Ascending aorta (tissue), 2 donors: Measurements from ENCODE around the gene YPEL1. TPM values are rescaled to one million over a fixed set of nuclear protein-coding genes. Genes with fewer than 3 reads are reported as not detected.

ENCODE experiments used
- DNase-seq, 2 donors: peaks; one replicate each; pipeline ENCODE4 v3.0.0-alpha.2; 2019; ENCODE audit warnings: low spot score in 2 of 2
- H3K27ac ChIP-seq, 2 donors: fragments of 200-600 bp; sonication (generic); one replicate each; pipeline ENCODE4 v1.5.1; 2016 to 2017; ENCODE audit warnings: mild to moderate bottlenecking in 1 of 2
- H3K27me3 ChIP-seq: fragments of 200-600 bp; sonication (generic); one replicate; pipeline ENCODE4 v1.5.1; 2017
- H3K36me3 ChIP-seq, 2 donors: fragments of 200-600 bp; sonication (generic); one replicate each; pipeline ENCODE4 v1.5.1; 2016
- H3K4me1 ChIP-seq, 2 donors: fragments of 200-600 bp; sonication (generic); one replicate each; pipeline ENCODE4 v1.5.1; 2016 to 2017; ENCODE audit warnings: mild to moderate bottlenecking in 1 of 2
- H3K4me3 ChIP-seq, 2 donors: fragments of 200-600 bp; sonication (generic); one replicate each; pipeline ENCODE4 v1.5.1; 2016 to 2017; ENCODE audit warnings: mild to moderate bottlenecking in 1 of 2
- H3K9me3 ChIP-seq, 2 donors: fragments of 200-600 bp; sonication (generic); one replicate each; pipeline ENCODE4 v1.5.1; 2016
- CTCF ChIP-seq, 3 experiments: fragments of 200-600 bp in 2 of 3; fragments of 450-650 bp in 1 of 3; sonication (generic) in 2 of 3; IDR thresholded peaks; one replicate each; pipeline ENCODE4 v1.5.1; 2016 to 2019; ENCODE audit warnings: antibody characterized with exemption in 3 of 3, mild to moderate bottlenecking in 1 of 3, moderate library complexity in 1 of 3
- intact Hi-C: fragments of 100-400 bp; cut with DNase I; formaldehyde crosslinking; loops from one replicate; pipeline ENCODE4 v1.15.1; 2023
- total RNA-seq: library from RNA; depleted of rRNA; stranded (reverse); fragments of >200 nt; gene quantifications from one replicate; pipeline ENCODE4 v1.1.0, GENCODE V29; 2016

YPEL1 gene
- total RNA-seq, 1 donor from 2014 or later = 1.1 TPM

DNA sequence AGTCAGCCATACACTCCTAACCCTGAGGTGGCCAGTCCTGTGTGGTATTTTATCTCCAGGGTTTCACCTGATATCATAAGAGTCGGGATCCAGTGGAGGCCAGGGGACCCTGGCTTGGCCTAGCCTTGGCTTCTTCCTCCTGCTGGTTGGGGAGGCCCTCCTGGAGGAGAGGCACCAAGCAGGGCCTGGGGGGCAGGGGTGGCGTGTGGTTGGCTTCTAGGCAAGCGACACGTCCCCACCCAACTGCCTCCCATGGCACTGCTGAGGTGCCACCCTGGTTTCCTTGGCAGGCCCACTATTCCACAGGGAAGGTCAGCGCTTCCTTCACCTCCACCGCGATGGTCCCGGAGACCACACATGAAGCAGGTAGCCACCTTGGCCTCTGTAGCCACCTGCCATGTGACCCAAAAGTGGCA, 49.4 kb downstream of the YPEL1 start:
- intact Hi-C loops = no loop called here
- H3K4me1 ChIP-seq = no peaks in the 10 kb centered on the region
- H3K9me3 ChIP-seq = no peaks in the 10 kb centered on the region
- no peak overlapping the region for H3K27ac ChIP-seq
- peaks cover 67 to 77% of the 10 kb centered on the region in 2 donors for H3K36me3 ChIP-seq
- H3K27me3 ChIP-seq = no peaks in the 10 kb centered on the region
- no peak for TF ChIP-seq CTCF (IDR thresholded peaks at IDR 0.05)
- no peak overlapping the region for H3K4me3 ChIP-seq
- no peak for DNase-seq

- no peak overlapping the region for H3K27ac ChIP-seq
- no peak for DNase-seq
- H3K4me1 ChIP-seq = no peaks in the 10 kb centered on the region
- no peaks in the 10 kb centered on the region for H3K9me3 ChIP-seq
- intact Hi-C loops = no loop called here
- peaks cover 70 to 81% of the 10 kb centered on the region in 2 donors for H3K36me3 ChIP-seq
- H3K4me3 ChIP-seq = no peak overlapping the region
- no peak for TF ChIP-seq CTCF (IDR thresholded peaks at IDR 0.05)
- H3K27me3 ChIP-seq = no peaks in the 10 kb centered on the region
These were observed 50.5 kb downstream of the YPEL1 start for GRCh38 chr22:21685164-21685513.

DNA sequence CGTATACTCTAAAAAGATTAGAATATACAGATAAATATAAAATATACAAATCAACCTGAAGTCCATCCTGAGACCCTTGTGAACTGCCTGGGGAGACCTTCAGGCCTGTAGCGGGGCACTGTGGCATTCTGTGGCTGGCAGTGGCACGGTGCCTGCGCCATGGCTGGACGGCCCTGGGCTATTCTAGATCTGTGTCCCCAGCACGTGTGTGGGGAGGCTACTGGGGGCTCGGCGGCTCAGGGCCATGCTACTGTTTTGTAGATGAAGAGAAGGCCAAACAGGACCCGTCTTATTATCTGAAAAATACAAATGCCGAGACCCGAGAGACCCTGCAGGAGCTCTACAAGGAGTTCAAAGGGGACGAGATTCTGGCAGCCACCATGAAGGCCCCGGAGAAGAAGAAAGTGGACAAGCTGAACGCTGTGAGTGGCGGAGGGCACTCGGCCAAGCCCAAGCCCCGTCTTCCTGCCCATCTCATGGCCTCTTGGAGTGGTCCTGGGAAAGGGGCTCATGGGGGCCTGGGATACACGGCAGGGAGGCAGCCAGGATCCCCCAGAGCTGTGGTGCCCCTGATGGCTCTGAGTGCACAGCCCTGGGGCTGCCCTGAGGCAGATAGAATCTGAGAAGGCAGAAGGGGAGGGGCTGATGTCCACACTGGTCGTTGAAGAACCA, 51.0 kb downstream of the YPEL1 start:
- TF ChIP-seq CTCF (IDR thresholded peaks at IDR 0.05) = no peak
- intact Hi-C loops = no loop called here

DNA sequence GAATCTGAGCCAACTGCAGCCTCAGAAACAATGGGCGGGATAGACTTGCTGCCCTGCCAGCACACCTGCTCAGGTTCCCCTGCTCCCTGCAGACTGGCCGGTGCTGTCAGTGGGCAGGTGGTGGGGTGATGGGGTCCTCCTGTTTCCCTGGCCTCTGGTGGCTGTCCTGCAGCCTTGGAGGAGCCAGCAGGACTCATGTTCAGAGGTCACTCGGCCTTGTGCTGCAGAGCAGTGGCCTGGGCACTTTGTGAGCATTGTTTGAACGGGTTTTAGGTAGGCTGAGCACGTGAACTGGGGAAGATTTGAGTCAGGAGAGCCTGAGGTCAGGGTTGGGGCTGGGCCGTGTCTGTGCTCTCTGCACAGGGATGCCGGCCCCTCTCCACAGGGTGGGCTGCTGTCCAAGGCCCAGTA, 52.2 kb downstream of the YPEL1 start:
- TF ChIP-seq CTCF (IDR thresholded peaks at IDR 0.05) = no peak
- Histone ChIP-seq H3K27me3 (no peaks in the 10 kb centered on the region), H3K9me3 (no peaks in the 10 kb centered on the region), H3K36me3 (peaks cover 63 to 73% of the 10 kb centered on the region in 2 donors), H3K4me1 (no peaks in the 10 kb centered on the region), H3K27ac (no peak overlapping the region), H3K4me3 (no peak overlapping the region)
- intact Hi-C loops = no loop called here
- no peak for DNase-seq

More for the DNA sequence above, 51.0 kb downstream of the YPEL1 start:
- no peaks in the 10 kb centered on the region for H3K9me3 ChIP-seq
- H3K4me3 ChIP-seq = no peak overlapping the region
- no peak overlapping the region for H3K27ac ChIP-seq
- peaks cover 71 to 81% of the 10 kb centered on the region in 2 donors for H3K36me3 ChIP-seq
- H3K4me1 ChIP-seq = no peaks in the 10 kb centered on the region
- DNase-seq = no peak
- no peaks in the 10 kb centered on the region for H3K27me3 ChIP-seq

- H3K9me3 ChIP-seq = no peaks in the 10 kb centered on the region
- no peak overlapping the region for H3K27ac ChIP-seq
- no peak overlapping the region for H3K4me3 ChIP-seq
- no peak for DNase-seq
- no peak for TF ChIP-seq CTCF (IDR thresholded peaks at IDR 0.05)
- peaks cover 55 to 69% of the 10 kb centered on the region in 2 donors for H3K36me3 ChIP-seq
- intact Hi-C loops = no loop called here
- no peaks in the 10 kb centered on the region for H3K27me3 ChIP-seq
- H3K4me1 ChIP-seq = no peaks in the 10 kb centered on the region
These were observed 53.0 kb downstream of the YPEL1 start for GRCh38 chr22:21682385-21683175.
